ENCODE data around the gene SLC35F3.
"Not testable (repeated sequence)": the region's sequence is repeated elsewhere in the genome, so short reads cannot be mapped to it uniquely, and the experiment has no call there.

Gene SLC35F3

GRCh38 chr1:234292548-234292947 lies 388.1 kb downstream of the SLC35F3 start:
- DNase-seq (ENCODE audit: low read depth), result no peak

GRCh38 chr1:234294109-234294817 lies 389.8 kb downstream of the SLC35F3 start:
- no peak for DNase-seq (ENCODE audit: low read depth)

- no peak for DNase-seq (ENCODE audit: low read depth)
Observed at GRCh38 chr1:234295068-234295467, 390.6 kb downstream of the SLC35F3 start.

GRCh38 chr1:234295626-234296025 lies 391.1 kb downstream of the SLC35F3 start:
- DNase-seq (ENCODE audit: low read depth), result no peak

GRCh38 chr1:234296496-234296895 lies 392.0 kb downstream of the SLC35F3 start:
- DNase-seq (ENCODE audit: low read depth), result no peak

- DNase-seq (ENCODE audit: low read depth), result no peak
Observed at GRCh38 chr1:234297668-234298067, 393.2 kb downstream of the SLC35F3 start.

GRCh38 chr1:234300096-234300495 lies 395.6 kb downstream of the SLC35F3 start:
- no peak for DNase-seq (ENCODE audit: low read depth)

GRCh38 chr1:234301663-234302062 lies 397.2 kb downstream of the SLC35F3 start:
- DNase-seq (ENCODE audit: low read depth), result not testable (repeated sequence)

- no peak for DNase-seq (ENCODE audit: low read depth)
Observed at GRCh38 chr1:234302354-234302962, 398.0 kb downstream of the SLC35F3 start.

- DNase-seq (ENCODE audit: low read depth), result no peak
Observed at GRCh38 chr1:234303231-234303630, 398.8 kb downstream of the SLC35F3 start.

GRCh38 chr1:234307726-234308125 lies 403.2 kb downstream of the SLC35F3 start:
- DNase-seq (ENCODE audit: low read depth), result no peak

GRCh38 chr1:234309243-234309597 lies 404.7 kb downstream of the SLC35F3 start:
- DNase-seq (ENCODE audit: low read depth), result no peak

GRCh38 chr1:234309598-234310459 lies 405.4 kb downstream of the SLC35F3 start:
- DNase-seq (ENCODE audit: low read depth), result peak; percentile 52

- DNase-seq (ENCODE audit: low read depth), result no peak
Observed at GRCh38 chr1:234310460-234310817, 406.0 kb downstream of the SLC35F3 start.

GRCh38 chr1:234311414-234311813 lies 406.9 kb downstream of the SLC35F3 start:
- DNase-seq (ENCODE audit: low read depth), result no peak

GRCh38 chr1:234313171-234313570 lies 408.7 kb downstream of the SLC35F3 start:
- DNase-seq (ENCODE audit: low read depth), result no peak

- DNase-seq (ENCODE audit: low read depth), result peak; percentile 66
Observed at GRCh38 chr1:234315091-234315541, 410.6 kb downstream of the SLC35F3 start.

- DNase-seq (ENCODE audit: low read depth), result no peak
Observed at GRCh38 chr1:234315588-234315987, 411.1 kb downstream of the SLC35F3 start.

- no peak for DNase-seq (ENCODE audit: low read depth)
Observed at GRCh38 chr1:234316486-234316885, 412.0 kb downstream of the SLC35F3 start.

GRCh38 chr1:234316937-234317336 lies 412.5 kb downstream of the SLC35F3 start:
- no peak for DNase-seq (ENCODE audit: low read depth)

- DNase-seq (ENCODE audit: low read depth), result no peak
Observed at GRCh38 chr1:234320069-234320468, 415.6 kb downstream of the SLC35F3 start.

- no peak for DNase-seq (ENCODE audit: low read depth)
Observed at GRCh38 chr1:234320549-234320948, 416.1 kb downstream of the SLC35F3 start.

- no peak for DNase-seq (ENCODE audit: low read depth)
Observed at GRCh38 chr1:234321231-234321630, 416.8 kb downstream of the SLC35F3 start.

All from iris pigment epithelial cell (primary cell).